WTC11 (cell line): ENCODE data around the gene DOK3. TPM values are rescaled to one million over a fixed set of nuclear protein-coding genes. Genes with fewer than 3 reads are reported as not detected.

ENCODE experiments used
- ATAC-seq: fragments of 200-7000 bp; cut with Tn5 transposase; 2 replicates; pipeline ENCODE4 v1.10.0; 2021; ENCODE audit warnings: mild to moderate bottlenecking, moderate library complexity
- CTCF ChIA-PET: fragments of 300-600 bp; sonication (Branson Sonifier 250); formaldehyde crosslinking; loops from one replicate; lab custom pipeline; 2021; ENCODE audit warnings: antibody characterized with exemption; lab: Charles Lee
- POLR2A ChIA-PET: fragments of 350-600 bp; sonication (Branson Sonifier 250); formaldehyde crosslinking; loops from one replicate; lab custom pipeline; 2021; ENCODE audit warnings: antibody characterized with exemption; lab: Charles Lee
- DNase-seq: peaks from one replicate; pipeline ENCODE4 v3.0.0; 2021; ENCODE audit warnings: low spot score
- H3K27ac Mint-ChIP-seq: 2 replicates; pipeline ENCODE4 v1.8.0; 2021; ENCODE audit warnings: mixed read lengths
- H3K27me3 Mint-ChIP-seq: 2 replicates; pipeline ENCODE4 v1.8.0; 2021; ENCODE audit warnings: low read depth, mild to moderate bottlenecking, moderate library complexity, mixed read lengths
- H3K36me3 Mint-ChIP-seq: 2 replicates; pipeline ENCODE4 v1.8.0; 2021; ENCODE audit warnings: mixed read lengths
- H3K4me1 Mint-ChIP-seq: 2 replicates; pipeline ENCODE4 v1.8.0; 2022; ENCODE audit warnings: mixed read lengths
- H3K4me3 Mint-ChIP-seq: 2 replicates; pipeline ENCODE4 v1.8.0; 2021; ENCODE audit warnings: mild to moderate bottlenecking, moderate library complexity, mixed read lengths
- H3K9me3 Mint-ChIP-seq: 2 replicates; pipeline ENCODE4 v1.8.0; 2021; ENCODE audit warnings: mixed read lengths
- ARID4B ChIP-seq: sonication (generic); formaldehyde crosslinking; IDR thresholded peaks from 2 replicates; pipeline ENCODE4 v1.8.0; 2023; ENCODE audit warnings: missing genetic modification reagents, mild to moderate bottlenecking, borderline replicate concordance
- CTCF ChIP-seq: fragments of 200-600 bp; IDR thresholded peaks from 2 replicates; pipeline ENCODE4 v1.8.0; 2022; ENCODE audit warnings: antibody characterized with exemption
- E2F4 ChIP-seq: sonication (generic); formaldehyde crosslinking; IDR thresholded peaks from 2 replicates; pipeline ENCODE4 v1.8.1; 2022; ENCODE audit warnings: low read depth, mild to moderate bottlenecking, moderate library complexity, missing genetic modification reagents, borderline replicate concordance
- FOXK1 ChIP-seq: sonication (generic); formaldehyde crosslinking; IDR thresholded peaks from 2 replicates; pipeline ENCODE4 v1.8.0; 2022; ENCODE audit warnings: mild to moderate bottlenecking, moderate library complexity, missing genetic modification reagents
- FOXP4 ChIP-seq: sonication (generic); formaldehyde crosslinking; IDR thresholded peaks from 2 replicates; pipeline ENCODE4 v1.8.0; 2022; ENCODE audit warnings: mild to moderate bottlenecking, missing genetic modification reagents
- NR2C2 ChIP-seq: sonication (generic); formaldehyde crosslinking; IDR thresholded peaks from 2 replicates; pipeline ENCODE4 v1.8.0; 2022; ENCODE audit warnings: mild to moderate bottlenecking, missing genetic modification reagents
- NR3C1 ChIP-seq: sonication (generic); formaldehyde crosslinking; conservative IDR thresholded peaks from 2 replicates; pipeline ENCODE4 v1.8.1; 2023; ENCODE audit warnings: low read depth, mild to moderate bottlenecking, missing genetic modification reagents
- PRDM15 ChIP-seq: sonication (generic); formaldehyde crosslinking; IDR thresholded peaks from 2 replicates; pipeline ENCODE4 v1.8.0; 2022; ENCODE audit warnings: missing genetic modification reagents
- PREB ChIP-seq: sonication (generic); formaldehyde crosslinking; IDR thresholded peaks from 2 replicates; pipeline ENCODE4 v1.8.1; 2022; ENCODE audit warnings: mild to moderate bottlenecking, missing genetic modification reagents, moderate library complexity, borderline replicate concordance
- SP1 ChIP-seq: sonication (generic); formaldehyde crosslinking; conservative IDR thresholded peaks from 2 replicates; pipeline ENCODE4 v1.8.1; 2022; ENCODE audit warnings: missing genetic modification reagents
- STAT6 ChIP-seq: sonication (generic); formaldehyde crosslinking; conservative IDR thresholded peaks from 2 replicates; pipeline ENCODE4 v1.8.1; 2023; ENCODE audit warnings: mild to moderate bottlenecking, low read depth, missing genetic modification reagents, moderate library complexity
- TP53 ChIP-seq: sonication (generic); formaldehyde crosslinking; IDR thresholded peaks from 2 replicates; pipeline ENCODE4 v1.8.1; 2023; ENCODE audit warnings: mild to moderate bottlenecking, missing genetic modification reagents
- ZBTB43 ChIP-seq: sonication (generic); formaldehyde crosslinking; IDR thresholded peaks from 2 replicates; pipeline ENCODE4 v1.8.1; 2023; ENCODE audit warnings: mild to moderate bottlenecking, missing genetic modification reagents
- ZNF138 ChIP-seq: sonication (generic); formaldehyde crosslinking; conservative IDR thresholded peaks from 2 replicates; pipeline ENCODE4 v1.8.1; 2022; ENCODE audit warnings: mild to moderate bottlenecking, moderate library complexity, missing genetic modification reagents
- total RNA-seq: library from RNA; stranded (reverse); gene quantifications from 3 replicates; pipeline ENCODE4 v1.2.3, GENCODE V29; 2021

The DOK3 gene
- total RNA-seq, 1 experiment from 2014 or later, result 9.9 TPM

- TF ChIP-seq PRDM15 (no peak), ZBTB43 (CRISPR knock-in tag) (no peak)
Measured at GRCh38 chr5:177540438-177540837, 30.8 kb upstream of the DOK3 start (continued).

GRCh38 chr5:177539411-177539810, 29.8 kb upstream of the DOK3 start:
- Mint-ChIP-seq H3K27me3 (no peaks in the 10 kb centered on the region), H3K4me1 (no peaks in the 10 kb centered on the region), H3K36me3 (peaks cover 39% of the 10 kb centered on the region), H3K9me3 (no peaks in the 10 kb centered on the region), H3K27ac (peak overlapping the region; percentile 63; the same call in 1 of the 2 replicates), H3K4me3 (no peak overlapping the region)
- no peak for TF ChIP-seq ARID4B (CRISPR knock-in tag)
- TF ChIP-seq NR2C2 (CRISPR knock-in tag), result no peak
- no peak for TF ChIP-seq SP1 (CRISPR knock-in tag)
- DNase-seq (no peak), ATAC-seq (no peak)
- ChIA-PET POLR2A (no interaction called here), CTCF (no interaction called here)

- peaks cover 39% of the 10 kb centered on the region for H3K36me3 Mint-ChIP-seq
- H3K4me1 Mint-ChIP-seq, result no peaks in the 10 kb centered on the region
- ATAC-seq (no peak), DNase-seq (no peak)
- H3K27me3 Mint-ChIP-seq, result no peaks in the 10 kb centered on the region
- no peaks in the 10 kb centered on the region for H3K9me3 Mint-ChIP-seq
- no peak overlapping the region for H3K4me3 Mint-ChIP-seq
- H3K27ac Mint-ChIP-seq, result no peak overlapping the region
- ChIA-PET CTCF (interaction anchor here (0.6 to 1.3 kb wide), 2 partner anchors 37 to 148 kb away, joined by 3 to 4 read pairs; no protein-coding TSS in a partner anchor), POLR2A (no interaction called here)
- no peak for TF ChIP-seq PREB (CRISPR knock-in tag)
- no peak for TF ChIP-seq TP53 (CRISPR knock-in tag)
- no peak for TF ChIP-seq CTCF
- no peak for TF ChIP-seq FOXP4 (CRISPR knock-in tag)
- no peak for TF ChIP-seq NR3C1 (CRISPR knock-in tag)
- TF ChIP-seq FOXK1 (CRISPR knock-in tag), result no peak
- TF ChIP-seq ZNF138 (CRISPR knock-in tag), result no peak
- TF ChIP-seq STAT6 (CRISPR knock-in tag), result no peak
- no peak for TF ChIP-seq E2F4
Measured at GRCh38 chr5:177538876-177539275, 29.2 kb upstream of the DOK3 start.
